ENCODE data around the gene GPX2.

GPX2 gene

GRCh38 chr14:64912261-64912660 lies 30.3 kb downstream of the GPX2 start:
- DNase-seq, result no peak

GRCh38 chr14:64910847-64911495 lies 31.6 kb downstream of the GPX2 start:
- DNase-seq, result peak; percentile 68

GRCh38 chr14:64906022-64906421 lies 36.5 kb downstream of the GPX2 start:
- DNase-seq, result no peak

GRCh38 chr14:64899958-64900357 lies 42.6 kb downstream of the GPX2 start:
- no peak for DNase-seq

- peak; percentile 92 for DNase-seq
Observed at GRCh38 chr14:64891839-64892375, 50.6 kb downstream of the GPX2 start.

- peak; percentile 92 for DNase-seq
Observed at GRCh38 chr14:64891173-64891838, 51.2 kb downstream of the GPX2 start.

- DNase-seq, result no peak
Observed at GRCh38 chr14:64889352-64889751, 53.2 kb downstream of the GPX2 start.

Measured in NCI-H2171 treated with DMSO at 0.1 percent for 48 hours (cell line).